Mucosa of gallbladder (tissue), 1 donor: ENCODE measurements around the gene TIMM50. TPM values are rescaled to one million over a fixed set of nuclear protein-coding genes. Genes with fewer than 3 reads are reported as not detected.
A peak's percentile ranks its signal among the peaks of the same experiment; 100 is the strongest.
"Not testable (repeated sequence)": the region's sequence is repeated elsewhere in the genome, so short reads cannot be mapped to it uniquely, and the experiment has no call there.

Experiments used
- DNase-seq: peaks from one replicate; pipeline ENCODE4 v3.0.0-alpha.2; 2020; ENCODE audit warnings: low spot score
- total RNA-seq: library from RNA; stranded (reverse); gene quantifications from one replicate; pipeline ENCODE4 v1.2.1, GENCODE V29; 2021
- donor health status: DM: no; HTN: no; CAD: no.

The TIMM50 gene
- total RNA-seq, 1 donor from 2014 or later = 53.3 TPM

- no peak for DNase-seq
Observed at GRCh38 chr19:39469567-39469966, 11.1 kb upstream of the TIMM50 start.

DNA sequence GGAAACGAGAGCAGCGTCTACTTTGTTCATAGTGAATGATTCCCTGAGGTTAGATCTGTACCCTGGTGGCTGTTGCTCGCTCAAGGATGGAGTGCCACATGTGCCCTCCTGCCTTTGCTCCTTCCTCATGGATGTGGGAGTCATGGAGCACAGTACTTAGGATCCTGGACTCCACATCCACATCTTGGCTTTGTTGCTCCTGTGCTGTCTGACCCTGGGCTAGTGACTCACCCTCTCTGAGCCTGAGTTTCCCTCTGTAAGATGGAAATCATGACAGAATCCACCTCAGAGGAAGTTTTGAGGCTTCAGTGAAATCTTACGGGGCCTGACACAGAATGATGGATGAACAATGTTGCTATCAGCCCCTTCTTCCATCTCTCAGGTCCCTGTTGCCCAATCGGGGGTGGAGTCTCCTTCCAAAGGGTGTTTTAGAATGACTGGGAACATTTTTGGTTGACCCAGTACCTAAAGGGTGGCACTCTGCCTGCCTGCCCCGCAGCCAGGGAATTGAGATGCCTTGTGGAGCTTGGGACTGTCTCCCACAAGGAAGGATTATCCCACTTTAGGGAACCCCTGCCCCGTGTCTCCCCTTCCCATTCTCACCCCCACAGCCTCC, 9.8 kb upstream of the TIMM50 start:
- DNase-seq = no peak

GRCh38 chr19:39471756-39472536, 8.7 kb upstream of the TIMM50 start:
- DNase-seq = no peak

GRCh38 chr19:39472746-39473442, 7.7 kb upstream of the TIMM50 start:
- no peak for DNase-seq

DNA sequence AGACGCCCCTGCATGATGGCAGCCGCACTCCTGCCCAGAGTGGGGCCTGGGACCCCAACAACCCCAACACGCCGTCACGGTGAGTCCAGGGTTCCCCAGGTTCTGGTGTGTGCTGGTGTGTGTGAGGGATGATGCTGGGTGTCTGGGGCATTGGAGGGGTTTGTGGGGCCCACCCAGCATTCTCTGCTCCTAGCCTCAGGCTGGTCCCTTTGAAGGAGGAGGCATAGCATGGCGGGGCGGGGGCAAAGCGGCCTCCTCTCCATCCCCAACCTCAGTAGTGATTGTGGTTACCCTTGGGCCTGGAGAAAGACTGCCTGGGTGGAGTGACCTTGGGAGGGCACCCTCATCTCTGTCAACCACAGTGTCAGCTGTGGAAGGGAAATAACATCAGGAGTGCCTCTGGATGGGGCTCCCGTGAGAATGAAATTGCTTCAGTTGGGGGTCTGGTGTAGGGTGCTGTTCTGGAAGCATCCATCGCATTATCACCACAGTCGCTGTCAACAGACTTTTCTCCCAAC, 7.1 kb upstream of the TIMM50 start:
- no peak for DNase-seq

- peak; percentile 20 for DNase-seq
Observed at GRCh38 chr19:39474139-39474620, 6.5 kb upstream of the TIMM50 start.

GRCh38 chr19:39475748-39476147, 4.9 kb upstream of the TIMM50 start:
- no peak for DNase-seq

GRCh38 chr19:39479319-39479801, 1.3 kb upstream of the TIMM50 start:
- not testable (repeated sequence) for DNase-seq

GRCh38 chr19:39479916-39480315, 722 bp upstream of the TIMM50 start:
- no peak for DNase-seq

DNA sequence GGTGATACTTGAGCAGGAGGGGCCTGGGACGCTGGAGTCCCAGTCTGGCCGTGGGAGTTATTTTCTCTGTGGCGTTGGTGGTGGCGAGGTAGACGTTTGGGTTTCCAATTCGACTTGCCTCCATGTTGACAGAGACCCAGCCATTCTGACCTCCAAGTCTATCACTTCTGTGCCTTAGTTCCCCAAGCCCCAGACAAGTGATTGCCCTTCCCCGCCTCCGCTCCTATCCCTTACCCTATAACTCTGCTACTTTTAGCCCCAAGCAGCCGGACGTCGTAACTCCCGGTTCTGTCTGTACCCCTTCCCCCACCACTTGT, 549 bp downstream of the TIMM50 start:
- no peak for DNase-seq

DNA sequence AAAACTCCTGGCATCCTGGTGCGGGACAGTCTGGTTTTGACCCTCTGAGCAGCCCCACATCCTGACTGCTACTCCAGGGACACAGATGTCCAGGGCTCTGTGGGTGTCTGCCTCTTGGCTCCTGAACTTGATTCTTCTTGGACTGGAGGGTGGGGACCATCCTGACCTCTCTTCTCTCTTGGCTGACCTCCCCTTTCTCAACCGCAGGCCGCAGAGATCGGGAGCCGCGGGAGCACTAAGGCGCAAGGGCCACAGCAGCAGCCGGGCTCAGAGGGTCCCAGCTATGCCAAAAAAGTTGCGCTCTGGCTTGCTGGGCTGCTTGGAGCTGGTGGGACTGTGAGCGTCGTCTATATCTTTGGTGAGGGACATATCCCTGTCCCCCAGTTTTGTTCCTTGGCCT, 1.0 kb downstream of the TIMM50 start:
- DNase-seq = no peak

DNA sequence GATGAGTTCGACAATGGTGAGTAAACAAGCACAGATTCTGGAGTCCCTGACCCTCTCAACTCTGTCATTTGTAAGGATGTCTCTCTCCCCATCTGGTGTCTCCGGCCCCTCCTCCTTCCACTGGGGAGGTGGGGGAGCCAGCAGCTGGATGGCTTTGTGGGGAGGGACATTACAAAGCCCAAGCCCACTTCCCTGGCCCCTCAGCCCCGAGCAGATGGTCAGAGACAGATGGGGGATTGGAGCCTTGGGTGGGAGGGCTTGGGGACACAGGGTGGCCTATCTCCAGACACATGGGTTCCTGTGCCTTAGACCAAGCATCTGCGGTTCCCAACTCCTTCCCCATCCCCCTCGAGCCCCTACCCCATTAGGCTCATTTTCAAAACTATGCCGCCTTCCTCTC, 2.5 kb downstream of the TIMM50 start:
- DNase-seq = no peak

DNA sequence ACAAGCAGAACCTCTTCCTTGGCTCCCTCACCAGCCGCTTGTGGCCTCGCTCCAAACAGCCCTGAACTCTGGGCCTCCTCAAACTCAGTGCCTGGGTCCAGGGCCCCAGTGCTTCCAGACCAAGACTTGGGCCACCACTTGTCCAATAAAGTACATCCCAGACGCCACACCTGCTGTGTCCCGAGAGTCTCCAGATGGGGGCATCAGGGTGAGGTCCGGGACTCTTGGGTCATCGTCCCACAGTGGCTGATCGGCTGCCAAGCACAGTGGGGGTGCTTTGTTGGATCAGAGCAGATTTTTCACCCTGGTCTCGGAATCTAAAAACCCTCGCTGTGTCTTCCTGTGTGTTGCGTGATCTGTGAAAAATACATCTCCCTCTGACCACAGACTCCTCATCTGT, 9.1 kb downstream of the TIMM50 start:
- no peak for DNase-seq

GRCh38 chr19:39492225-39492624, 11.6 kb downstream of the TIMM50 start:
- no peak for DNase-seq

DNA sequence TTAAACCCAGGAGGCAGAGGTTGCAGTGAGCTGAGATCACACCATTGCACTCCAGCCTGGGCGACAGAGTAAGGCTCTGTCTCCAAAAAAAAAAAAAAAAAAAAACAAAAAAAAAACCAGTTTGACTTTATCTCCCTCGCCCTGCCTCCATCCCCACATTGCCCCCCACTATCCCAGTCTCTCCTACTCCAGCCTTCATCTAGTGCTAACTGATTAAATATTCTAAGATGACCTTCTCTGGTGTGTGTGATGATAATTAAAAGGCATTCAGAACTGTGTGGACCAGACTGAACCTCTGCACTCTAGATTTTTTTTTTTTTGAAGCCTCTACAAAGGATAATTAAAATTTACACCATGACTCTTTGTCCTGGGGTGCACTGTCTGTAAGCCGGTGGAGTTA, 12.2 kb downstream of the TIMM50 start:
- DNase-seq = no peak

DNA sequence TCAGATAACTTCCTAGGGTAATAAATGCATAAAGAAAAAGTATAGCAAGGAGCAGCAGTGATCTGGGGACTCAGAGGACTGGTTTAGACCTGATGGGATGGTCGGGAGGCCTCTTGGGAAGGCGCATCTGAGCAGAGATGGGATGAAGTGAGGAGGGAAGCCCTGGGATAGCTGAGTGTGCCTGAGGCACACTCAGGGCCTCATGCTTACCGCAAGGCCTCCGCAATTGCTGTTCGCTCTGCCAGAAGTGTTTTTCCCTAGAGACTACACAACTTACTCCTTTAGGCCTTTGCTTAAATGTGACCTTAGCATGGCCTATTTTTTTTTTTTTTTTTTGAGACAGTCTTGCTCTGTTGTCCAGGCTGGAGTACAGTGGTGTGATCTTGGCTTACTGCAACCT, 14.0 kb downstream of the TIMM50 start:
- no peak for DNase-seq

DNA sequence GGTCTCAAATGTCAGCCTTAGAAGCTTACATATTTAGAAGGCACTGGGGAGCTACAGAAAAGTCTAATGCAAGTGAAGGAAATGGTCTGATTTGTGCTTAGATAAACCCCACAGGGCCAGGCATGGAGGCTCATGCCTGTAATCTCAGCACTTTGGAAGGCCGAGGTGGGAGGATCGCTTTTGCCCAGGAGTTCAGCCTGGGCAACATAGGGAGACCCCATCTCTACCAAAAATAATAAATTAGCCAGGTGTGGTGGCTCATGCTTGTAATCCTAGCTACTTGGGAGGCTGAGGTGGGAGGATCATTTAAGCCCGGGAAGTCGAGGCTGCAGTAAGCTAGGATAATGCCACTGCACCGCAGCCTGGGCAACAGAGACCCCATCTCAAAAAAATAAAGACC, 15.4 kb downstream of the TIMM50 start:
- no peak for DNase-seq

GRCh38 chr19:39497701-39497995, 17.0 kb downstream of the TIMM50 start:
- no peak for DNase-seq

DNA sequence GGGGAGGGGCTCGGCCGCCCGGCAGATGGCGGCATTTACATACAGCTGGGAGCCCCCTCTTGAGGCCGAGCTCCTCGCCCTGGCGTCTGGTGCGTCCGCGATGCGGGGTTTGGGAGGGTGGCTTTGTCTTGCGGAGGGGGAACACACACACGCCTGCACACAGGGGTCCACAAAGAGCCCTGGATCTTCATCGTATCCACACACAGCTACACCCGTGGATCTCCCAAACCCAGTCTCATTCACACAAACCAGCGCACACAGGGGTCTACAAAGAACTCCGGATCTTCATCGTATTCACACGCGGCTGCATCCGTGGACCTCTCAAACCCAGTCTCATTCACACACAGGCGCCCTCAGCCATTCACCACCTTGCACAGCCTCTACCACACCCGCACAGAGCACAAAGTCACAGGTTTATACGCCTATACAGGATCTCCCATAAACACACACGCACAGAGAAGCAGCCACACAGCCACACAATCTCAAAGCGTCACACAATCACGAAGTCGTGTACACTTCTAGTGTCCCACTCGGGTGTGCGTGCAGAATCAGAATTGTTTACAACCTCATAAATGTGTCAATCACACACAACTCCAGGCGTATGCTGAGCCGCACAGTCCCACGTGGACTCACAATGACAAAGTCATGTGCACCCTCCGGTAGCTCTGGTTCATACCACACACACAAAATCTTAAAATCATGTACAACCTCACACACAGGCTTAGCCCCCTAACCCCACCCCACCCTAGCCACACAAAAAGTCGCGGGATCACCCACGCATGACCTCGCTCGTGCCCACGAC, 17.6 kb downstream of the TIMM50 start:
- no peak for DNase-seq

GRCh38 chr19:39498798-39499642, 18.4 kb downstream of the TIMM50 start, which contains the start of gene DLL3:
TSS of gene DLL3 (plus strand) at chr19:39498947. CDS start at chr19:39498975, 28 bp downstream.
- DNase-seq = no peak

DNA sequence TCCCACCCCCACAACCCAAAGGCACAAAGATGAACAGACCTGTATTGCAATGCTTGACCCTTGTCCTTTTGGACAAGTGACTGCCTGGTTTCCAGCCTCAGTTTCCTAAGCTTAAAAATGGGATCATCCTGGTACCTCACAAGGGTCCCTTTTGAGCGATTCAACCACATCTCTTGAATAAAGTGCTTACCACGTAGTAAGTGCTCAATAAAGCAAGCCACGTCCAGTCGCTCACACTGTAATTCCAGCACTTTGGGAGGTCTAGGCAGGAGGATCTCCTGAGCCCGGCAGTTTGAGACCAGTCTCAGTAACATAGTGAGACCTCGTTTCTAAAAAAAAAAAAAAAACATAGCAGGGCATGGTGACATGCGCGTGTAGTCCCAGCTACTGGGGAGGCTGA, 19.3 kb downstream of the TIMM50 start:
- DNase-seq = no peak
